ENCODE data around the gene FLNB.

The FLNB gene

GRCh38 chr3:58150130-58150809 is 142.0 kb downstream of the FLNB start:
- FAIRE-seq, result no peak

DNA sequence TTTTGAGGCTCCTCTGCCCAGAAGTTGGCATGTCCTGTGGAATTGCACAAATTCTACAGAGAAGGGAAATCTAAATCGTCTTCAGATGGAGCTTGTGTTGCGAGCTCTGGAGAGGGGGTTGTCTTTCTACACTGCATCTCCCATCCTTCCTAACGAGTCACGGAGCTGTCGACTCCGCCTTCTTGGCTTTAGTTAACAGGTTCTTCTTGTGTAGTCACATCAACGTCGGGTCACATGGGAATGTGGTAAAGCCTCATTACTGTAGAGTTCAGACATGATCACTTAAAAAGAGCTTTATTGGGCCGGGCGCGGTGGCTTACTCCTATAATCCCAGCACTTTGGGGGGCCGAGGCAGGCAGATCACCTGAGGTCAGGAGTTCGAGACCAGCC is 142.6 kb downstream of the FLNB start:
- no peak for FAIRE-seq

DNA sequence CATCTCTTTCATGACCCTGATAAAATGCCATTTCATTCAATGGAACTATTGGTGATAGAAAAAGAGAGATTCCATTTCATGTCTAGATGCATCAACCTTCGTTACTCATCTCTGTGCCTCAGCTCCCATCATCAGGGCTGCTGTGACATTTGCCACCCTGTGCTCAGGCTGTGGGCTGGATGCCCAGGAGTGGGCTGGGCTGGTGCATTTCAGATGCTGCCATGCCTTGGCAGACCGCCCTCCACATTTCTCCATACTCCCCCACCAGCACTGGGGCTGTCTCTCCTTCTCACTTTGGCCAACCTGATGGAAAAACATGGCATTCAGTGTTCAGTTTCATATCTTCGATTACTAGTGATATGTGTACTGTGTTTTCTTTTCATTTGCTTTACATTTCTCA is 143.4 kb downstream of the FLNB start:
- FAIRE-seq, result no peak

DNA sequence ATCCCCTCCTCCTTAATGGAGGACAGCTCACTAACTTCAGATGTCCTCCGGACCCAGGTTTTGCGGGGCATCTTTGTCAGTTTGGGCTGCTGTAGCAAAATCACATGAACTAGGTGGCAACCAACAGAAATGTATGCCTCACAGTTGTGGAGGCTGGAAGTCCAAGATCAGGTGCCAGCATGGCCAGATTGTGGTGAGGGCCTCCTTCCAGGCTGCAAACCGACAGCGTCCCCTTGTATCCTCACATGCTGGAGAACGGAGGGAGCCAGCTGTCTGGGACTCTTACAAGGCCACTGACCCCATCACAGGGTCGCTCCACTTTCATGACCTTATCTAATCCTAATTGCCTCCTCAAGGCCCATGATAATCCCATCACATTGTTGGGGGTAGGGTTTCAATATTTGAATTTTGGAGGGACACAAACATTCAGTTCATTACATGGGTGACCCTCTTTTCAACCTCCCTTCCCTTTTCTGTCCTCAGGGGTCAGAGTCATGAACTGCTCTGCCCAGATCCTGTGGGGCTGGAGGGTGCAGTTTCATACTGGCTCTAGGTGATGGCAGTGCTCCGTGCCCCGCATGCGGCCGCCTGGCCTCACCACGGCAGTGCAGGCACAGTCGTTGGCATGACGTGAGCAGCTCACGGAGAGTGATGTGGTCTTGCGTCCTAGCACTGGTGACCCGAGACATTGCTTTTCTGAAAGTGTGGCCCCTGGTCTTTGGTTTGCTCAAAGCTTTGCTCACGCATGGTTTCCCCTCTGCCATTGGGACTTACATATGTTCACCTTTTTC is 144.2 kb downstream of the FLNB start:
- FAIRE-seq, result no peak

GRCh38 chr3:58153371-58153770 is 145.1 kb downstream of the FLNB start:
- no peak for FAIRE-seq

DNA sequence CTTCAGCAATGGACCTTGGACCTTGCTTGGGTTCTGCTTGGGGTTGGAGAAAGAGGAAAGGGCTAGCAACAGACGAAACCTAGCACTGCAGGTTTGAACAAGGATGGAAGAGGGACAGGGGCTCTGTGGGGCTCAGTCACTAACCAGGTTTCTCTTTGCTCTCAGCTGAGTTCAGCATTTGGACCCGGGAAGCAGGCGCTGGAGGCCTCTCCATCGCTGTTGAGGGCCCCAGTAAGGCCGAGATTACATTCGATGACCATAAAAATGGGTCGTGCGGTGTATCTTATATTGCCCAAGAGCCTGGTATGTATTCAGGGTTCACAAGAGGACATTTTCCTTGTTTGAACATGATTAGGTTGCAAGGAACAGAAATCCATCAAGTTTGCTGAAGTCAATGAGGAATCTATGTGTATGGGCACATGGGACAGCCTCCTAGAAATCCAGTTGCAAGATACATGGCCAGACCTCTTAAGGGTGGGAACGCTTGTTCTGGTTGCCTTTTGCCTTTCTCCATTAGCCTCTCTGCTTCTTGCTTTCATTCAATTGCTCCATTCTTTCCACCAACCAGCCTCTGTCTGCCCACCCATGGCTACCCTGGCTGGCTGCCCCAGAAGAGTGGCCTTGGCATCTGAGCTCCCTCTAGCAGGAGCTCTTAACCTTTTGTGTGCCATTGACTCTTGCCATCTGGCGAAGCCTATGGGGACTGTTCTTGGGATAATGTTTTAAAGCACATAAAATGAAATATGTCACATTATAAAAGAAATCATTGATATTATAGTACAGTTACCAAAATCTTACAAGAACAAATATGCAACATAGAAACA is 146.6 kb downstream of the FLNB start:
- FAIRE-seq, result no peak

- no peak for FAIRE-seq
Observed at GRCh38 chr3:58155838-58156237, 147.6 kb downstream of the FLNB start.

- FAIRE-seq, result no peak
Observed at GRCh38 chr3:58157700-58158099, 149.5 kb downstream of the FLNB start.

- FAIRE-seq, result no peak
Observed at GRCh38 chr3:58158442-58159153, 150.4 kb downstream of the FLNB start.

GRCh38 chr3:58160399-58160798 is 152.2 kb downstream of the FLNB start:
- no peak for FAIRE-seq

GRCh38 chr3:58161435-58162398 is 153.5 kb downstream of the FLNB start:
- FAIRE-seq, result no peak

GRCh38 chr3:58163234-58163633 is 155.0 kb downstream of the FLNB start:
- FAIRE-seq, result no peak

GRCh38 chr3:58164199-58164879 is 156.1 kb downstream of the FLNB start:
- no peak for FAIRE-seq

DNA sequence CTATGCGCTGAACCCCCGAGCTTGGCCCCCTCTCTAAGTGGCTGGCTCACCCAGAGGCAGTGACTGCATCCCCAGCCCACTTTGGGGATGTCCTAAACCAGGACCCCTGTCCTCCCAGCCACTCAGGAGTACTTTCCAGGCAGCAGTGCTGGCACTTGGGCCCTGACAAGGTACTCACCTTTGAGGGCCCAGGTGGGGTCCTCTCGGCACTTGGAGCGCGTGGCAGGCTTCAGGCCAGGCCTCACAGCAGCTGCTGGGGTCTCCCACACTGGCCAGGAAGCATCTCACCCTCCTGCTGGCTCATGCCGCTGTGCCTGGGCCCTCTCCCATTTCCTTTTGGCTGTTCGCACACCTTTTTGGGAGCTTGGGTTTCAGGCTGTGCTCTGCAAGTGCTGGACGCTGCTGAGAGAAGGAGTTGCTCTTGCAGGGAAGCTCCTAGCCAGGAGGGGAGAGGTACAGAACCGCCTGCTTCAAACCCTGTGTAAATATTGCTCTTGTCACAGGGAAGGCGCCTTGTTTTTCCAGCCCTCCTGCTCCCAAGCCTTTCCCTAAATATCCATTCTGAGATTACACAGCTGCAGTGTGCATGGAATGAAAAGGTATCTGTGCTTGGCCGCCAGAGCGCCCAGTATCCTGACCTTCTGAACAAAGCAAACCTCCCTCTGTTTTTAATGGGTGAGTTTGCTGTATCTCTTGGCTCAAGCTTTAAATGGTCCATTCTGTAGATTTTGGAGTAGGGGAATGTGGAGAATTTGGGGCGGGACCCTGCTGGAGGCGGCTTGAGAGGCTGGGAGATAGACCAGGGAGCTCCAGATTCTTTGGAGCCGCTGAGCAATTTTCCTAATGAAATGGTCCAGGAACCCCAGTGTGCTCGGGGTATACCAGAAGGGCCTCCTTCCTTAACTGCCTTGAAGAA is 156.9 kb downstream of the FLNB start:
- no peak for FAIRE-seq

DNA sequence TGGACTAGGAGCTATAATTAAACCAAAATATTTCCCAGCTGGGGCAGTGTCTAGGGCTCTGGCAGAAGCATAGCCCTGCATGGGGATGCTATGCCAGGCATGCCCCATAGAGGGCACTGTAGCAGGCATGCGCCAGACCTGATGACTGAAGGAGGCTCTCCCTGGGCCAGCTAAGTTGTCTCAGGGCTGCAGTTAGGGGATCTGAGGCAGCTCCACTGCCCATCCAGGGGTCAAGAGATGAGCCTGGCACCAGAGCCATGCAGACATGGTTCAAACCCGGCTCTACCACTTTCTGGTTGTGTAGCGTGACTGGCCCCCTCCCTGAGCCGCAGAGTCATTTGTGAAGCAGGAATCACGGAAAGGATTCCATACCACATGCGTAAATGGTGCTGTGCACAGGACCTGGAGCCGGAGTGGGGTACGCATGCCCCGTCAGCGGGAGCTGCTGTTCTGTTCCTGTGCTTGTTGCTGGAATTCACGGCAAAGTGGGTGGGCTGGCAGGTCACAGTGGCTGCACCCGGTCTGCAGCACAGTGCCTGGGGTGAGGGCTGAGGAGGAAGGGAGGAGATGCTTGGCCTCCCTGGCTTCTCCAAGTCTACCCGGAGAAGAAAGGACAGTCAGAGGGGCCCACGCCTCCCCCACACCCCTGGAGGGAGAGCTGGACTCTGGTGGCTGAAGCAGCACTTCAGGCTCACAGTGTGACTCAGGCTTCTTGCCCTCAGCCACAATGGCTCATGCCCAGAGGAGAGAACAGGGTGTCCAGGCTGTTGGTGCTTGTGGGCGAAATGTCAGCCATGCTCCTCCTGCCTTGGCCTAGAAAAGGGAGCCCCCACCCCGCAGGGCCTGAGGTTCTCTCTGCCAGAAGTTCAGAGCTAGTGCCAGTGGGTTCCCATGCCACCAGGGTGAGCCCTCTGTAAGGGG is 159.5 kb downstream of the FLNB start:
- FAIRE-seq, result no peak

DNA sequence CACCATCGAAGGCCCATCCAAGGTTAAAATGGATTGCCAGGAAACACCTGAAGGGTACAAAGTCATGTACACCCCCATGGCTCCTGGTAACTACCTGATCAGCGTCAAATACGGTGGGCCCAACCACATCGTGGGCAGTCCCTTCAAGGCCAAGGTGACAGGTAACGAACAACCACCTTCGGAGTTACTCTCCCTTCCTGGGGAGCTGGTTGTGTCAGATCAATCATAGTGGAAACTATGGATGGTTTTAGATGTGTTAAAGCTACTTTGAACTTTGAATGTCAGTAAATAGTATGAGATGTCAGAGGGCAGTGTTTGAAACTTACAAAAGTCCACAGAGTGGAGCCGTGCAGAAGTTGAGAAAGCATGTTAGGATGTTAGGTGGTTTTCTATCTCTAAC is 160.3 kb downstream of the FLNB start:
- no peak for FAIRE-seq

DNA sequence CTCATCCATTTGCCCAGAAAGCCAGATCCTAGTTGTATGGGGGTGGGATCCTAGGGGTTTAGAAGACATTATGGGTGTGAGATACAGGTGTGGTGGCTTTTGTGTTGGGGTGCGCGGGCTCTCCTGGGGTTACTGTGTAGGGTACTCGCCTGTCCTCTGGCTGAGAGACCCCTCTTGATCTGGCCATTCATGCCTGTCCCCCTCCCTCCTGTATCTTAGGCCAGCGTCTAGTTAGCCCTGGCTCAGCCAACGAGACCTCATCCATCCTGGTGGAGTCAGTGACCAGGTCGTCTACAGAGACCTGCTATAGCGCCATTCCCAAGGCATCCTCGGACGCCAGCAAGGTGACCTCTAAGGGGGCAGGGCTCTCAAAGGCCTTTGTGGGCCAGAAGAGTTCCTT is 161.1 kb downstream of the FLNB start:
- FAIRE-seq, result no peak

DNA sequence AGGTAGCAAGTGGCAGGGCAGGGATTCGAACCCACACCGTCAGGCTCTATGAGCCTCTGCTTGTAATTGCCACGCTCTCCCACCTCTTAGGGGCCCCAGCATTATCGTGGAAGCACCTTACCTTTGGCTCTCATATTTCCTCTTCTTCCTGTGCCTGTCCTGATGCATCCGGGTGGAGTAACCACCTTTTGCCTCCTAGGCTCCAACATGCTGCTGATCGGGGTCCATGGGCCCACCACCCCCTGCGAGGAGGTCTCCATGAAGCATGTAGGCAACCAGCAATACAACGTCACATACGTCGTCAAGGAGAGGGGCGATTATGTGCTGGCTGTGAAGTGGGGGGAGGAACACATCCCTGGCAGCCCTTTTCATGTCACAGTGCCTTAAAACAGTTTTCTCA is 162.2 kb downstream of the FLNB start:
- FAIRE-seq, result no peak

GRCh38 chr3:58171126-58171525 is 162.9 kb downstream of the FLNB start:
- no peak for FAIRE-seq

All from TTC549 (cell line).